Parathyroid adenoma (tissue), 2 donors: ENCODE results near the gene DENND1C.

Experiments used
- H2AFZ ChIP-seq: fragments of 300-600 bp; sonication (generic); one replicate; pipeline ENCODE4 v1.7.0; 2017; ENCODE audit warnings: antibody characterized with exemption, mild to moderate bottlenecking
- H3K27ac ChIP-seq: fragments of 300-600 bp; sonication (generic); one replicate; pipeline ENCODE4 v1.7.0; 2017
- H3K27me3 ChIP-seq: fragments of 300-600 bp; sonication (generic); one replicate; pipeline ENCODE4 v1.7.0; 2017; ENCODE audit warnings: low read length; ENCODE audit not compliant: control insufficient read depth, insufficient read depth
- H3K36me3 ChIP-seq: fragments of 300-600 bp; sonication (generic); one replicate; pipeline ENCODE4 v1.7.0; 2017; ENCODE audit warnings: low read length; ENCODE audit not compliant: control insufficient read depth, insufficient read depth
- H3K4me1 ChIP-seq: fragments of 300-600 bp; sonication (generic); one replicate; pipeline ENCODE4 v1.7.0; 2017; ENCODE audit warnings: control low read depth
- H3K4me2 ChIP-seq: fragments of 300-600 bp; sonication (generic); one replicate; pipeline ENCODE4 v1.7.0; 2017; ENCODE audit warnings: low read length
- H3K4me3 ChIP-seq: fragments of 300-600 bp; sonication (generic); one replicate; pipeline ENCODE4 v1.7.0; 2017; ENCODE audit warnings: low read depth, low read length
- H3K79me2 ChIP-seq: fragments of 300-600 bp; sonication (generic); one replicate; pipeline ENCODE4 v1.7.0; 2017; ENCODE audit warnings: control low read depth
- H3K9ac ChIP-seq: fragments of 300-600 bp; sonication (generic); one replicate; pipeline ENCODE4 v1.7.0; 2017; ENCODE audit warnings: mild to moderate bottlenecking
- H3K9me3 ChIP-seq: fragments of 300-600 bp; sonication (generic); one replicate; pipeline ENCODE4 v1.7.0; 2017; ENCODE audit warnings: low read length; ENCODE audit not compliant: control insufficient read depth
- TF ChIP-seq, protein P1 (sequence below): fragments of 300-600 bp; sonication (generic); IDR thresholded peaks from one replicate; pipeline ENCODE4 v1.7.0; 2017; ENCODE audit warnings: antibody characterized with exemption, mild to moderate bottlenecking
- donor health status: primary hyperparathyroidism.

Gene DENND1C

DNA sequence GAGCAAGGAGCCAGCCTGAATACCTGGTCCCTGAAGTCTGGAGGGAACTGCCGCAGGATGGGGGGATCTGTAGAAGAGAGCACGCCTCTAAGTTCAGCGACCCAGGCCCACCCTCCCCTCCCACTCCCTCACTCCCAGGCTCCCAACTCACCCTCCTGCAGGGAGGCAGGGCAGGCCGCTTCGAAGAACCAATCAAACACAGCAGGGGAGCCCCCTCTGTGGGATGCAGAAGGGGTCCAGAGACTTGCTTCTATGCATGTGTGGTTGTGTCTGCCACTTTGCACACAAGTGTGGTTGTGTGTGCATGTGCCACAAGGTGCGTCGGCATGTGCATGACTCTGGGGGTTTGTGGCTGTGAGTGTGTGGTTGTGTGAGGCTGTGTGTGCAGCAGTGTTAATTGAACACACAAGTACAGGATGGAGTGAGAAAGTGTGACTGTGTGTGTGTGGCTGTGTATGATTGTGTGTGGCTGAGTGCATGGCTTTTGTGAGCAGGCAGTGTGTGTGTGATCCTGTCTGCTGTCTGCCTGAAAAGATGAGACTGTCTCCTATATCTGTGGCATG, 1.7 kb downstream of the DENND1C start:
- Histone ChIP-seq H3K79me2 (no peaks in the 10 kb centered on the region), H3K4me1 (no peaks in the 10 kb centered on the region), H3K27ac (no peak overlapping the region), H3K4me3 (no peak overlapping the region), H3K36me3 (no peaks in the 10 kb centered on the region), H2AFZ (no peak overlapping the region), H3K4me2 (no peak overlapping the region), H3K9ac (no peak overlapping the region), H3K27me3 (no peaks in the 10 kb centered on the region), H3K9me3 (no peaks in the 10 kb centered on the region)
- TF ChIP-seq, protein P1, sequence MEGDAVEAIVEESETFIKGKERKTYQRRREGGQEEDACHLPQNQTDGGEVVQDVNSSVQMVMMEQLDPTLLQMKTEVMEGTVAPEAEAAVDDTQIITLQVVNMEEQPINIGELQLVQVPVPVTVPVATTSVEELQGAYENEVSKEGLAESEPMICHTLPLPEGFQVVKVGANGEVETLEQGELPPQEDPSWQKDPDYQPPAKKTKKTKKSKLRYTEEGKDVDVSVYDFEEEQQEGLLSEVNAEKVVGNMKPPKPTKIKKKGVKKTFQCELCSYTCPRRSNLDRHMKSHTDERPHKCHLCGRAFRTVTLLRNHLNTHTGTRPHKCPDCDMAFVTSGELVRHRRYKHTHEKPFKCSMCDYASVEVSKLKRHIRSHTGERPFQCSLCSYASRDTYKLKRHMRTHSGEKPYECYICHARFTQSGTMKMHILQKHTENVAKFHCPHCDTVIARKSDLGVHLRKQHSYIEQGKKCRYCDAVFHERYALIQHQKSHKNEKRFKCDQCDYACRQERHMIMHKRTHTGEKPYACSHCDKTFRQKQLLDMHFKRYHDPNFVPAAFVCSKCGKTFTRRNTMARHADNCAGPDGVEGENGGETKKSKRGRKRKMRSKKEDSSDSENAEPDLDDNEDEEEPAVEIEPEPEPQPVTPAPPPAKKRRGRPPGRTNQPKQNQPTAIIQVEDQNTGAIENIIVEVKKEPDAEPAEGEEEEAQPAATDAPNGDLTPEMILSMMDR, result no peak

DNA sequence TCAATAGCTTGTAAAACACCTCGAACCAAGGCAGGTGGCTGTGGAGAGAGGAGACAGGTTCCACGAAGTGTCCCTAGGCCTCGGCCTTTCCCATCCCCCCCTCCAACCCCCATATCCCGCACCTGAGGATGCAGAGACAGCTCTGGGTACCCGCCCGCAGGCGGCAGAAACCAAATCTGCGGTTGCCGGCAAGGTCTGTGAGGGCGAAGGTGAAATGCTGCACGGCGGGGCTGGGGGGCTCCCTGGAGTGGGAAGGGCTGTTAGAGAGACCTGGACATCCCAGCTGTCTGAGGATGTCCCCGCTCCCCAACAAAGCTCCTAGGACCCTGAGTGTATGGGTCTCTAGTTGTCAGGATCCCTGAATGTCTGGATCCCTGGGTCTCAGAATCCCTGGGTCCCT, 2.8 kb downstream of the DENND1C start:
- TF ChIP-seq, protein P1, result no peak
- Histone ChIP-seq H3K4me1 (no peaks in the 10 kb centered on the region), H3K9ac (no peak overlapping the region), H3K27me3 (no peaks in the 10 kb centered on the region), H3K79me2 (no peaks in the 10 kb centered on the region), H3K36me3 (no peaks in the 10 kb centered on the region), H3K4me2 (no peak overlapping the region), H3K27ac (no peak overlapping the region), H3K9me3 (no peaks in the 10 kb centered on the region), H2AFZ (no peak overlapping the region), H3K4me3 (no peak overlapping the region)

DNA sequence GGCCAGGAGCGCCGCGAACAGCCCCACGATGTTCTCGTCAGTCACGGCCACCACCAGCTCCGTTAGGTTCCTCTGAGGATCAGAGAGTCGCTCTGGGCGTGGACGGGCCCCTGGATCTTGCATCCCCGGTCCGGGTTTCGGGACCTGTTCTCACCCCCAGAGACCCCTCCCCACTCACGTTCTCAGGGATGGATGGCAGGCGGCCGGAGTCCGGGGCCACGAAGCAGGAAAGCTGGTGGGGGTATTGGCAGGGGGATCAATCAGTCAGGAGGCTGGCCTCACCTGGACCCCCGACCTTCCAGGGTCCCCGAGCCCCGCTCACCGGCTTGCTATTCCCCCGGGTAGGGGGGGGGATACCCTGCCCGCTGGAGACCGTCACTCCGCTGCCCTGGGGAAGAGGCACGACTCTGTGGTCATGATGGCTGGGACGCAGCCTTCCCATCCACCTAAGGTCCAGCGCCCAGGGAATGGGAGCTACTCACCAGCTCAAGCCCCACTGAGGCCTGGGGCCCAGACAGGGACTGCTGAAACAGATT, 4.6 kb downstream of the DENND1C start:
- Histone ChIP-seq H3K9me3 (no peaks in the 10 kb centered on the region), H3K27ac (no peak overlapping the region), H3K79me2 (no peaks in the 10 kb centered on the region), H3K4me1 (no peaks in the 10 kb centered on the region), H3K36me3 (no peaks in the 10 kb centered on the region), H3K9ac (no peak overlapping the region), H3K4me2 (peak overlapping the region; percentile 59), H2AFZ (no peak overlapping the region), H3K4me3 (no peak overlapping the region), H3K27me3 (no peaks in the 10 kb centered on the region)
- TF ChIP-seq, protein P1, result no peak

- TF ChIP-seq, protein P1, result no peak
- Histone ChIP-seq H3K79me2 (no peaks in the 10 kb centered on the region), H2AFZ (no peak overlapping the region), H3K27me3 (no peaks in the 10 kb centered on the region), H3K4me3 (peak overlapping the region; percentile 24), H3K27ac (no peak overlapping the region), H3K4me2 (peak overlapping the region; percentile 59), H3K9ac (no peak overlapping the region), H3K36me3 (no peaks in the 10 kb centered on the region), H3K4me1 (no peaks in the 10 kb centered on the region), H3K9me3 (no peaks in the 10 kb centered on the region)
These were observed 5.3 kb downstream of the DENND1C start for GRCh38 chr19:6476155-6476895.
